HG03095 (cell line): Measurements from ENCODE around the gene LYRM4.

Source experiments
- ATAC-seq: cut with Tn5 transposase; IDR thresholded peaks from one replicate; pipeline ENCODE4 v1.9.1; 2021; ENCODE audit warnings: moderate library complexity; ENCODE audit not compliant: unreplicated experiment

The LYRM4 gene

DNA sequence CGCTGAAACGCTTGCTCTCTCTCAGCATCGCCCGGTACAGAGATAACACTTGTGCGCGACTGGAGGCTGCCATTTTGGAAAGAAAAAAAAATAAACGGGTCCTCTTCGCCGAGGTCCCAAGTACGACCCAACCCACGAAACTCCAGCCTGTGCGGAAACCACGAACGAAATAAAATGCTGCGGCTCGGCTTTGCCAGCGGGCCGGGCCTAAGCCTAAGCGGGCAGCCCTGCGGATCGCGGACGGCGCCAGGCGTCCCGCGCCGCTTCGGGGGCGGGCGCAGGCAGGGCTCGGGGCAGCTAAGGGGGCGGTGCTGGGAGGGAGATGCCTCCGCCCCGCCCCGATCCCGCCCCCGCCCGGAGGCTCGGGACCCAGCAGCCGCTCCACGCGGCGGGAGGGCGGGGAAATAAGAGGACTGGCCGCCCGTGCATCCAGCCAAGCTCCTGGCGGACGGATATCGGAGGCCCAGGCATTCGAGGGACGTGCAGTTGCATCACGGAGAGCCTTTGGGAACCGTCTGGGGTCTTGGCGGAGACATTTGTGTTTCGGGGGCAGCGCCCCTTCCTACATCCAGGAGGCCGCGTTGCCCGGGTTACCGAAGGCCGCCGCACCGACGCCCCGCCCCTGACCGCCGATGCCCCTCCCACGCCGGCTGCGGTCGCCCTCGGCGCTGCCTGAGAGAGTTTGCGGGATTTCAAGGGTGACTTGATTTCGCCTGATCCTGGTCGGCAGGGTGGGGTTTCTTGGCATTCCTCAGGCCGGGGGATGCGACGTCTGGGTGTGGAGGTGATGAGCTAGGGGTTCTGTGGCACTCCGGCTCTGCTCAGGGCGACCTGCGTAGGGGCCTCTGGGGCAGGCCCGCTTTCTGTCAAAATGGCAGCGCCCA, at the start of gene LYRM4, which contains the start of gene FARS2:
TSS of gene LYRM4 (minus strand) at position 290 of the 884 bp plus-strand sequence. CDS start at position 73, 217 bp downstream.
TSS of gene FARS2 (plus strand) at position 853 of the 884 bp plus-strand sequence.
- ATAC-seq = peak; percentile 70

DNA sequence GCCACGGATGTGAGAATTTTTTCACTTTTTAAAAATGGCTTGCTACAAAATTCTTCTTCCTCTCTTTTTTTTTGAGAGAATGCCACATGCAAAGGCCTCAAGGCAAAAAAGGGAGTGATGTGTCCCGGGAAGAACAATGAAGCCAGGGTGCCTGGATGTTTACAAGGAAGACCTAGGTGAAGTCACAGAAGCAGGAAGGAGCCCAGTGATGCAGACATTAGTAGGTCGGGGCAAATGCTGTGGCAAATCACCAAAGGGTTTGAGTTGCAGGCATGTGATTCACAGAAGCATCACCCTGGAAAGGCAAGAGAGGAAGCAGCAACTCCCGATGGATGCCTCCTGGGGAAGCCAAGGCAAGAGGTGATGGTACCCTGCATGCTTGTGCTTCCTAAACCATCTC, 47.3 kb upstream of the LYRM4 start:
- no peak for ATAC-seq

DNA sequence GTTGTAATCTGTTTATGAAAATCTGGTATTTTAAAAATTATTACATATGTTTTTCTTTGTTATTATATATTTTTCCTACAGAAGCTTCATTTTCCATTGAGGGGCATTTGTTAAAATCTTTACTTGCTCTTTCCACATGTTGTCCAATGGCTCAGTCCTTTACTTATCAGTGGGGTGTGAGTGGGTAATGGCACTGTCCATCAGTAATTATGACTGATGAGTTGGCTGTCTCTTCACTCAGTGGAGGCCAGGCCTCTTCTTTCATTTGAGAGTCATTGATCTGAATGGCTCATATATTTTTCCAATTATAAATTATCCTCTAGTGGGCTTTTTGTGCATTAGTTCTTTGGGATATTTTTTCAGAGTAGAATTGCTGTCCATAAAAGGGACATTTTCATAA, 46.3 kb upstream of the LYRM4 start:
- ATAC-seq = no peak

DNA sequence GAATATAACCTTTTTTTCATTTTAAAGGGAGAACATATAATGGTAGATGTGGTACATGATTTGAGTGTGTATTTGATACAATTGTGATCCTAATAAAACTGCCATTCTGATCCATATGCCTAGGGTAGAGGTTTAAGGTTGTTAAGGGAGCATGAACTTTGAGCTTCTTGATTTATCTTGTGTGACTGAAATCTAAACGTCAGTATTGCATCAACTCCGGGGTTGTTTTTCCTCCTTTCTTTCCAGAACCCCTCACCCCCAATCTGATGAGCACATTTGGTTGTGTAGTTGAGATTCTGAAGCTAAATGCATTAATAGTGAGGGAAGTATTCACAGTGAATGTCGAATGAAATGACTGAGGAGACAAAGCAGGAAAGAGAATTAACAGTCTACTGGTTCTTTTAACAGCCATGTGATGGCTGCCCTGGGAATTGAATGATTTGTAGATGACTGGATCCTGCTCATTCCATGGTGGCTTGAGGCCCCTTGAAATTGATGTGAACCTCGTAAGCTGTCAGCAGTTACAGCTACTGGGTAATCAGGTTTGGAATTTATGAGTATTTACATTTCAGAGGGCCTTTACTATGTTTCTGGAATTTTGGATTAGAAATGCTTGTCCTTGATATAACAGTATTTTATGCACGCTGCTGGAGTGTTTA, 45.3 kb upstream of the LYRM4 start:
- no peak for ATAC-seq

DNA sequence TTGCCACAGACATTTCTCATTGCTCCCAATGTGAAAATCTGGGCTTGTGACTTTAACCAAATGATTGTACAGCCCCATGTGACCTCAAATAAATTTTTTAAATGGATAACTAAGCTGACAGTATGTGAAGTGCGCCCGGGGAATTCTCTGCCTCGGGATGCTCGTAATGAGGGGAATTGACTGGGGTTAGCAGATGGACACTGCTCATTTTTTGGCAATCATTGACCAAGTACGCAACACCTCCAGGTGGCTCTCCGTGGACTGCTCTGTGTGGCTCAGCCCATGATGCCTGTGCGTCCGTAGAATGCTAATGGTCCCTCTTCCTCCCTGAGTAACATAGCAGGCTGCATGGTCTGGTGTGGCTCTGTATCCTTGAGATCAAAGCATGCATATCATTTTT, 42.9 kb upstream of the LYRM4 start:
- ATAC-seq = no peak

DNA sequence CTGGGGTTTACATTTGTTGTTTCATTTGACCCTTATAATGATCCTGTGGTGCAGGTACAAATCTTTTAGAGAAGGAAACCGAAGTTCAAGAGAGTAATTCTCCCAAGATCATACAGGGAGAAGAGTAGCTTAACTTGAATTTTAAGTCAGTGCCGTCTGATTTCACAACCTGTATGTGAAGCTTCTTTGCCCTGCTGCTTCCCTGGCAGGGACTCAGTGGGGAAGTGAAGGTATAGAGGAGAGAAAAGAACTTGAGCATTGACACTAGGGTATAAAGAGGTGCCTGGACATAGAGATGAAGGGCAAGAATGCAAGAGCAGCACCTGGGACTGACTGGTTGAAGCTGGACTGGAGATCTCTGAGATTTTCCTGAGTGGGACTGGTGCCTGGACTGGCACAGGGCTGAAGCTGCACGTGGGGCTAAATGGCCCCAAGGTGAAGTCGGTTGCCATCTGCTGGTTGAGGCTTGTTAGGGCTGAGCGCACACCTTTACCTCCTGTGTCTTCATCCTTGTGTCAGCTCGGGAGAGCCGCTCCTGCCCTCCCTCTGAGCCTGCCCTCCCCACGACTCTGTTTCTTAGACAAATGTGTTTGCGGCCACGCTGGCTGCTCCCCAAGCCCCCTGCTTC, 42.4 kb upstream of the LYRM4 start:
- peak; percentile 66 for ATAC-seq

DNA sequence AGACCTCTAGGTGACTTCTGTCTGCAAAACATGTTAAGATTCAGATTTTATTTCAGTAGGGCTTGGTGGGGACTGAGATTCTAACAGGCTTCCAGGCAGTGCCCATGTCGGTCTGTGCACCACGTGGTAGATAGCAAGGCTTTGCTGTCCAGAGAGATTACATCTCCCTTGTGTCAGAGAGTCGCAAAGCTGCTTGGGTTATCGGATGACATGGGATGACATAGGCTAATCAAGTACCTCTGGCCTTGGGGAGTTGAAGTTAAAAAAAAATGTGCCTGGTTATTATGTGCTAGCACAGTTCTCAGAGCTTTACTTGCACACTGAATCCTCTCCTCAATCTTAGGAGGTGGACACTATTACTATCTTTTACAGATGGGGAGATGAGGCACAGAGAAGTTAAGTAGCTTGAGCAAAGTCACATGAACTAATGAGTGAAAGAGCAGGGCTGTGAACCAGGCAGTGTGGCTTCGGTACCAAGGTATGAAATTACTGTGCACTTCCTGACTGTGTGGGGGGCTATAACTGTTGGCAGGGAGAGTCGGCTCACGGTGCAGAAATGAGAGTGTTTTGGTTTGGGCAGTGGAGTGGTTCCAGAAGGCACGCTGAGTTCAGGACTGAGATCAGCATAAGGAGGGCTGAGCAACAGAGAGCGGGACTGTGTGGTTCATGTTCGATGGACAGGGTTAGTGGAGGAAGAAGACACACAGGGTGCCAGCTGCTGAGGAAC, 41.6 kb upstream of the LYRM4 start:
- peak; percentile 65 for ATAC-seq

DNA sequence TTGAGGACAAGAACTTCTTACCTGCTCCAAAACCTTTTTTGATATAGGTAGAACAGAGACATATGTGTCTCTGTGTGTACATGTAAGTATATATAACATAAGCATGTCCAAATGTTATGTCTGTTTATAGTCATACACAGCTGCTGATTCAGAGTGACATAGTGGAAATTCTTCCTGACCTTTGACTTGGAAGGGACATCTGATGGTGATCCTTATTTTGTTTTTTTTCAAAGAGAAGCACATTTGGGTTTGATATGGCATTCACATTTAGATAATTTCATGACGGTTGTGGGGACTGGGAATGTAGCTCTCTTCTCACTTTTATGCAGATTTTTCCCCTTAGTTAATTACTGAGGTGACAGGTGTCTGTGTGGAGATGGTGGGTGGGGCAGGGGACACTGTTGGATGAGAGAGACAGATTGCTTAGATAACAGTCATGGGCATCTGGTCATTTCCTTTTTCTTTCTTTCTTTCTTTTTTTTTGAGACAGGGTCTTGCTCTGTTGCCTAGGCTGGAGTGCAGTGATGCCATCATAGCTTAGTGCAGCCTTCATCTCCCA, 39.5 kb upstream of the LYRM4 start:
- ATAC-seq = no peak

DNA sequence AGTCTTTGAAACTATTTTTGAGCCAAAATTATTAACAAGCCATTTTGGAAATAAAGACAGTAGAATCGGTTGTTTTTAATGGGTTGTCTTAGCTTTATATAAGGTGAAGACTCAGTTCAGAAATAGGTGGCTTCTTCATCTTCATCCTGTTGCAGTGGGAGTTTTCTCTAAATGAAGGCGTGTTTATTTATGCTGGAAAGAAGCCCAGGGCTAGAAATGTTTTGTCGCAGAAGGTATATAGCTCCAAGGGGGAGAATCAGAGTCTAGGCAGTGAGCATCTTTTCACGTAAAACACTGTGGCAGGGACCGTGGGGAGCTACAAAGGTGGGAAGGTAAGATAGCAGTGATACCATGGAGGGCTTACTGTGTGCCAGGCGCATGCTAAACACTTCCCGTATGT, 34.9 kb upstream of the LYRM4 start:
- no peak for ATAC-seq

DNA sequence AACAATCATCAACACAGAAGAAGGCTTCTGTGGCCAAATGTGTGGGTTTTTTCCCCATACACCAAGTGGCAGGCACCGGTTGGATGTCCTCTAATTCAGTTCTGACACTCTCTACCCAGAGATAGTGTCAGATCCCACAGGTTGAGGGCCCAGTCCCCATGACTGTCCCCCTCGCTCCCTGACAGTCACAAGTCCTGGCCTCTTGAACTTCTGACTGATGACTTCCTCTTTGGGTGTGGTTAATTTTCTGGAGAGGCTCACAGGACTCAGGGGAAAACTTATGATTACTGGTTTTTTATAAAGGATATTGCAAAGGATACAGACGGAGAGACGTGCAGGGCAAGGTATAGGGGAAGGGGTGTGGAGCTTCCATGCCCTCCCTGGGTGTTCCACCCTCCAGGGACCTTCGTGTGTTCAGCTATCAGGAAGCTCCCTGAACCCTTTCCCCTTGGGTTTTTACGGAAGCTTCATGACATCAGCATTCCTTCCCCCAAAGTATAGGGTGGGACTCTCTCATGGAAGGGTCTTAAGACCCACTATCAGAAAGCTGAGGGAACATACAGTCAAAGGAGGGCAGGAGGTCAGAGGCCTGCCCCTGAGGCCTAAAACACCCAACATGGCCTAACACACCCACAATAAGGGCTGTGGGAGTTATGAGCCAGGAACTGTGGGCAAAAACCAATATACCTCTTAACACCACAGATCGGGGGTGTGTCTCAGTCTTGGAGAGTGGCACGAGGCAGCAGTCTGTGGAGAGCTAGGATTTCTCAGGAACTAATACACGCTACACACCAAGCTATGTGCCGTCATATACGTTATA, 33.9 kb upstream of the LYRM4 start:
- ATAC-seq = no peak

DNA sequence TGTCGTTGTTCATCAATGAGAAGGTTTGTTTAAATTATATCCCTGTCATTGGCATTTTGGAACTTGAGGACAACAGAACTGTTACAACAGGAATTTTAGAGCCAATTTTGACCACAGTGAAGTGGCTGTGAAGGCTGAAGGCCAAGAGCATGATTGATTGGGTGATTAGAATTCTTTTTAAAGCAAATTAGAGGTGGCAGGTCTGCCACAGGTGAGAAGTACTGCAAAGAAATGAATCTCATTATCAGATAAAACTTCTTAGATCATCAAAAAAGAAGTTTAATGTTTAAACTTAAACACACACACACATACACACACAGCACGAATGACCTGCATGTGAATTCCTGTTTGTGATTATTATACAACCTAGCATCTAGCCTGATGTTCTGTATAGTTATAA, 32.9 kb upstream of the LYRM4 start:
- no peak for ATAC-seq

DNA sequence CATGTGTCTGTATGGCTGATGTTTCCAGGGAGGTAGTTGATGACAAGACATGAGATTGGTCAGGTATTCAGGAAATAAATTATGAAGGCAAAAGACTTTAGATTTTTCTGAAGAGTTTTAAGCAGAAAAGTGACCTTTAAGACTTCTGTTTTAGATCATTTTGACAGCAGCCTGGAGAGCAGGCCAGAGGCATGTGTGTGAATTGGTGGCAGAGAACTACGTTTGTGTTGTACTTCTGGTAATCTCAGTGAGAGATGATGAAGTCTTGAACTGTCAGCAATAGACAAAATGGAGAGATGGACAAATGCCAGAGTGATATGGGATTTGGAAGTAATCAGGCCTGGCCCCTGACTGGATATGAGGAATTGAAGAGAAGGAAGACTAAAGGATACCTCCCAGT, 31.4 kb upstream of the LYRM4 start:
- no peak for ATAC-seq

DNA sequence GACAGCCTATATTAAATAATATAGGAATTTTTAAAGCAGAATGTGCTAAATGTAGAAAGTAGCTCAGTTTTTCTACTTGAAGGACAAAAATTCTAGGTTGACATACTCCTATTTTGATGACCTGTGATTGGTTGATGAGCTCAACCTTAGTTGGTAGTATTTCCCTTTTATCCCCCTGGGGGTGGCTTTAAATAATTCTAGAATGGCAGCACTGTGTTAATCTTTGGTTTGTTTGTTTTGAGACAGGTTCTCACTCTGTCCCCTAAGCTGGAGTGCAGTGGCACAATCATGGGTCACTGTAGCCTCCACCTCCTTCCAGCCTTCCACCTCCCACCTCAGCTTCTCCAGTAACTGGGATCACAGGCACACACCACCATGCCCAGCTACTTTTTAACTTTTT, 29.8 kb upstream of the LYRM4 start:
- no peak for ATAC-seq

DNA sequence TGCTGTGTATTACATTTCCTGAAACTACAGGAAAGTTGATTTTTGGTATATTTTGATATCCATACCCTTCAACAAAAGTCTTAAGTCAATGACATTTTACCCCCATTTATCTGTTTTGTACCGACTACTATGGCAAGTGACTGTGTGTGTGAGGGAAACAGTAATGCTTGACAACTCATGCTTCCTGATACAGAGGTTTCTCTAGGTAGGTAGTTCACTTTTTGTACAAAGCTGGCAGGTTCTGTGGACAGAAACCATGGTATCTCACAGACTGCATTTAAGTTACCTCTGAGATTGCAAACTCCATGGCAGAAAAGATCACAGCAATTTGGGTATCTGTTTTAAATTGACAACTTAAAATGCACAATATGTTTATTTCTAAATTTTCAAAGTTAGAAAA, 29.3 kb upstream of the LYRM4 start:
- ATAC-seq = no peak

DNA sequence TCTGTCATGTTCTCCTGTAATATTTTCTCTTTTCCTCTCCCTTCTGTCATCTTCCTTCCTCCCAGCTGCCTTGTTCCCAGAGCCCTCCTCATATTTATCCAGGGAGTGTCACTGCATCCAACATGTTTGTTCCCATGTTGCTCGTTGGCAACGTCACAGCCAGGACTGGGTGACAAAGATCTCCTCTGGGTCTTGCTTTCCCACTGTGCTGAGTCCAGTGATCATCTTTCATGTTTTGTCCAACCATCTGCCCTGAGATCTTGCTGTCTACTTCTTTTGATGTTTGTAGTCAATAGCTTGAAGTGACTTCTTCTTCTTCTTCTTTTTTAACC, 27.2 kb upstream of the LYRM4 start:
- ATAC-seq = no peak

DNA sequence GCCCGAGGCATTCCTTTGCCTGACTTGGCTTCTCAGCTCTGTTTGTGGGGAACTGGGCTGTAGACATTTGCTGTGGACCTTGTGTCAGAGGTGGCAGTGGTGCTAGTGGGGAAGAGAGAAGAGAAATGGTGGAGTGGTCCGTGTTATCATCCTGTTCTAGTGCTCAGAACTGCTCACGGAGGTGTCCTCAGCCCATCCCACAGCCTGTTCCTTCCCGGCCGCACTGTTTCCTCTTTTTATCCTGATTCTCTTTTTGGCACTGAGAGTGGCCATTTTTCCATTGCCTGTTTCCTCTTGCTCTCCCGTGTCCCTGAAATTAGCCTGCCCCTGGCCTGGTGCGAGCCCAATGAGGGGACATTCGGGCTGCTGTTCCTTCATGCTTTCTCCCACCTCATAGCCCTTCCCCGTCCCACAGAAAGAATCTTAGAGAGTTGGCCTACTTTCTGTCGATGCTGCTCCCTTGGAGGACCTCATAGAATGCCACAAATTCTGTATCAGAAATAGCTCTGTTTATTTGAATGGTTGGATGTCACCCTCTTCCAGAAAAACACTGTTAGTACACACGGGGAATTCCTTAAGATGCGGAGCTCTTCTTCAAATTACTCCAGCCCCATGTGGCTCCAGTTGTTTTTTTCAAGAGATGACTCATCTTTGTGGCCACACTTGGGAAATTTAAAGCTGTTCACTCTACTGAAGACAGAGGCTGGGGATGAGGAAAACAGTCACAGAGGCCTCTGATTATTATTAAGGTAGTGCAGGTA, 26.6 kb upstream of the LYRM4 start:
- no peak for ATAC-seq

DNA sequence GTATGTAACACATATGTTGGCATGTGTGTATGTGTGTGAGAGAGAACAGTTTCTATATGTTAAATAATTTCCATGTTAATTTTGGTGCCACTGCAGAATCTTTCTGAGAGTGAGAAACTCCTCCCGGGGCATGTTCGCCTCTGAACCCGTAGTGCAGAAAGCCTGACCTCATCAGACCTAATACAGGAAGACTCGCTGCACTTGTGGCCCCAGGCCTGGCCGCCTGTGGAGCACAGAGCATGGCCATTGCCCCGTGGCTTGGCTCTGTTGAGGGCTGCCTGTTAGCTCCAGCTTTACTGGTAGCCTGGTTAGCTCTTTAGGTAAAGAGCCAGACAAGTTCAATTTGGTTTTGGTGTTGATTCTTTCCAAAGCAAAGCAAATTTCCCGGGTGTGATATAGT, 26.0 kb upstream of the LYRM4 start:
- no peak for ATAC-seq

DNA sequence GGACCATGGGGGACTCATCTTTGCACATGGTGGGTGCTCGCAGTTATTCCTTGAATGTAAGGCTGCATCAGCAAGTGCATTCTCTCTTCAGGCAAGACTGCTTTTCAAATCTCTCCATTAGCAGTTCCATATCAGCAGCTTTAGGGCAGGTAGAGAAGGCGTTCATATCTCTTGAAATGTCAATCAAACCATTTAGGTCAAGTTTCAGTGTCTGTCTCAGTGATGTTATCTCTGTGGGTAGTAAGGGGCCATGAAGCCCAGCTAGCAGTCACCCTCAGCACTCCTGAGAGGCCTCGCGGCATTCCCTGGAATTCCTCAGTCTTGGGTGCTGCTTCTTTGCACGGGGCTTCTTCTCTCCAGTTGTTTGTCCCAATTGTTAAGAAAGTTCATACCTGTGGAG, 24.8 kb upstream of the LYRM4 start:
- no peak for ATAC-seq

DNA sequence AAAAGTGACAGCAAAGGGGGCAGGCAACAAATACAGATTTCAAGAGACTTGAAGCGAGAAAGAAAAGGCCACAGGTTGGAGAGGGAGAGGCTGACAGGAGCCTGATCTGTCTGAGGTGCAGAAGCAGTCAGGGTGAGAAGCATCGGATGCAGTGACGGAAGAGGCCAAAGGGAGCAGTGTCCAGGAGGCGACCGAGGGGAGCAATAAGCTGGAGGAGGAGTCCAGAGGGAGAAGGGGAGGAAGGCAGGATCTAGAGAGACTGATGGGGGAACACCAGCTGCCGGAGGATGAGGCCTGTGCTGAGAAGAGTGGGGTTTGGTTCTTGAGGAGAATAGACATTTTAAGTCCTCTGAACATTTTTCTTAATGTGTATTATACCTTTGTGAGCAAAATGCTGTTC, 24.3 kb upstream of the LYRM4 start:
- no peak for ATAC-seq
